ENCODE measurements around the gene CPLX3. TPM values are rescaled to one million over a fixed set of nuclear protein-coding genes. Genes with fewer than 3 reads are reported as not detected.

Gene CPLX3
- total RNA-seq, 1 experiment from 2014 or later, result not detected

DNA sequence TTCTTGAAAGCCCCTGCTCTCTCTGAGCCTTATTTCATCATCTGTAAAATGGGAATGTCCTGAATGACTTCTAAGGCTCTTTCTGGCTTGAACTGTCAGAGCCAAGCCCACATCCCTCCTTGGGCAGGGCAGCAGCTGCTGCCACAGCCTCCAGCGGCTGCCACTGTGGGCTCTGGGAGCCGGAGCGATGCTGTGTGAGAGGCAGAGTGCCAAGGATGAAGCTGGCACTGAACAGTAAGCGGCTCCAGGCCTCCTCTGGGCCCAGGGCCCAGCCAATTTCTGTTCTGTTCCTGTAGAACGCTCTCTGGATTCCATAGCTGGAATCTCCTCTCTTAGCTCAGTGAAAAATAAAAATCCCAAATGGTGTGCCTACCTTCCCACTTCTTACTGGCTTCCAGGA lies 4.4 kb downstream of the CPLX3 start:
- TF ChIP-seq, protein P1, sequence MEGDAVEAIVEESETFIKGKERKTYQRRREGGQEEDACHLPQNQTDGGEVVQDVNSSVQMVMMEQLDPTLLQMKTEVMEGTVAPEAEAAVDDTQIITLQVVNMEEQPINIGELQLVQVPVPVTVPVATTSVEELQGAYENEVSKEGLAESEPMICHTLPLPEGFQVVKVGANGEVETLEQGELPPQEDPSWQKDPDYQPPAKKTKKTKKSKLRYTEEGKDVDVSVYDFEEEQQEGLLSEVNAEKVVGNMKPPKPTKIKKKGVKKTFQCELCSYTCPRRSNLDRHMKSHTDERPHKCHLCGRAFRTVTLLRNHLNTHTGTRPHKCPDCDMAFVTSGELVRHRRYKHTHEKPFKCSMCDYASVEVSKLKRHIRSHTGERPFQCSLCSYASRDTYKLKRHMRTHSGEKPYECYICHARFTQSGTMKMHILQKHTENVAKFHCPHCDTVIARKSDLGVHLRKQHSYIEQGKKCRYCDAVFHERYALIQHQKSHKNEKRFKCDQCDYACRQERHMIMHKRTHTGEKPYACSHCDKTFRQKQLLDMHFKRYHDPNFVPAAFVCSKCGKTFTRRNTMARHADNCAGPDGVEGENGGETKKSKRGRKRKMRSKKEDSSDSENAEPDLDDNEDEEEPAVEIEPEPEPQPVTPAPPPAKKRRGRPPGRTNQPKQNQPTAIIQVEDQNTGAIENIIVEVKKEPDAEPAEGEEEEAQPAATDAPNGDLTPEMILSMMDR (conservative IDR thresholded peaks at IDR 0.05), result no peak
- H3K9me3 ChIP-seq (ENCODE audit: control insufficient read depth, low read depth, low read length), result no peaks in the 10 kb centered on the region
- no peak overlapping the region for H3K4me2 ChIP-seq (ENCODE audit: insufficient read depth, insufficient read length, low read length)
- no peak overlapping the region for H4K91ac ChIP-seq (ENCODE audit: insufficient read length, low read depth, low read length)
- H3K56ac ChIP-seq (ENCODE audit: insufficient read length, low read depth, low read length), result no peak overlapping the region
- H3K79me1 ChIP-seq (ENCODE audit: insufficient read depth, low read depth, low read length, poor library complexity, severe bottlenecking), result no peaks in the 10 kb centered on the region
- no peak overlapping the region for H3K9ac ChIP-seq (ENCODE audit: extremely low read depth, insufficient read length, low read length)
- H2BK15ac ChIP-seq (ENCODE audit: low read depth, low read length), result no peak overlapping the region
- Mint-ChIP-seq H3K9me3 (no peaks in the 10 kb centered on the region), H3K4me3 (no peak overlapping the region), H3K36me3 (ENCODE audit: insufficient read depth in 1 of 3, low read depth in 3 of 3) (peaks cover 0 to 8% (median 4%) of the 10 kb centered on the region in 3 experiments; a peak in 5 of 7 replicates), H3K4me1 (peaks cover 8 to 32% of the 10 kb centered on the region in 2 experiments; a peak in 3 of 4 replicates), H3K27ac (no peak overlapping the region), H3K27me3 (ENCODE audit: low read depth) (peaks cover 42% of the 10 kb centered on the region)
- no peak overlapping the region for H2BK12ac ChIP-seq (ENCODE audit: insufficient read length, low read depth, low read length)
- no peak for DNase-seq
- H3K23ac ChIP-seq (ENCODE audit: insufficient read length, low read depth, low read length), result no peak overlapping the region
- no CpG with 5 or more reads among the region's 5 CpGs for WGBS (ENCODE audit: extremely low coverage, insufficient read length, low lambda C conversion rate)
- no peaks in the 10 kb centered on the region for H3K23me2 ChIP-seq (ENCODE audit: insufficient read length, low read depth, low read length, poor library complexity, severe bottlenecking)
- H2BK20ac ChIP-seq (ENCODE audit: low read depth, low read length, poor library complexity, severe bottlenecking), result no peak overlapping the region
- H3K27me3 ChIP-seq (ENCODE audit: insufficient read depth, low read length), result peaks cover 6% of the 10 kb centered on the region; the same call in 1 of the 2 replicates
- H3T11ph ChIP-seq (ENCODE audit: low read length), result no peak overlapping the region
- H3K79me2 ChIP-seq (ENCODE audit: insufficient read depth, low read length), result no peaks in the 10 kb centered on the region
- H3K18ac ChIP-seq (ENCODE audit: insufficient read length, low read depth, low read length), result no peak overlapping the region
- no peak overlapping the region for H2BK120ac ChIP-seq (ENCODE audit: low read depth, low read length, poor library complexity, severe bottlenecking)
- no peaks in the 10 kb centered on the region for H4K20me1 ChIP-seq (ENCODE audit: control insufficient read depth, insufficient read depth, insufficient read length)
- no peak overlapping the region for H4K5ac ChIP-seq (ENCODE audit: insufficient read length, low read depth, low read length)
- no peak overlapping the region for H3K4ac ChIP-seq (ENCODE audit: low read depth, low read length)
- H2BK5ac ChIP-seq (ENCODE audit: insufficient read length, low read length), result no peak overlapping the region
- no peak overlapping the region for H2AK5ac ChIP-seq (ENCODE audit: insufficient read length, low read length)
- H3K4me1 ChIP-seq (ENCODE audit: insufficient read depth, low read length), result no peaks in the 10 kb centered on the region
- no peak overlapping the region for H2AFZ ChIP-seq (ENCODE audit: low read length)
- no peak overlapping the region for H3K14ac ChIP-seq (ENCODE audit: insufficient read depth, low read length)
- no peak overlapping the region for H4K8ac ChIP-seq (replicated peaks; ENCODE audit: insufficient read length, low read depth, low read length)
- no peak overlapping the region for H3K27ac ChIP-seq (ENCODE audit: insufficient read length, low read depth, low read length)

All from H9 (cell line).